Thyroid gland (tissue), 4 donors: ENCODE measurements around the gene COL1A2.

Experiments
- POLR2A ChIP-seq, 2 donors: fragments of 450-650 bp; IDR thresholded peaks; one replicate each; pipeline ENCODE4 v1.6.1; 2017; ENCODE audit warnings: antibody characterized with exemption in 2 of 2, mild to moderate bottlenecking in 2 of 2, moderate library complexity in 1 of 2
- TF ChIP-seq, protein P1 (sequence below), 6 experiments: fragments of 200-600 bp in 3 of 6; fragments of 450-650 bp in 3 of 6; sonication (generic) in 3 of 6; IDR thresholded peaks; one replicate each; pipeline ENCODE4 v1.5.1; 2016 to 2019; ENCODE audit warnings: antibody characterized with exemption in 6 of 6, mild to moderate bottlenecking in 2 of 6, inconsistent platforms in 1 of 6, moderate library complexity in 1 of 6

DNA sequence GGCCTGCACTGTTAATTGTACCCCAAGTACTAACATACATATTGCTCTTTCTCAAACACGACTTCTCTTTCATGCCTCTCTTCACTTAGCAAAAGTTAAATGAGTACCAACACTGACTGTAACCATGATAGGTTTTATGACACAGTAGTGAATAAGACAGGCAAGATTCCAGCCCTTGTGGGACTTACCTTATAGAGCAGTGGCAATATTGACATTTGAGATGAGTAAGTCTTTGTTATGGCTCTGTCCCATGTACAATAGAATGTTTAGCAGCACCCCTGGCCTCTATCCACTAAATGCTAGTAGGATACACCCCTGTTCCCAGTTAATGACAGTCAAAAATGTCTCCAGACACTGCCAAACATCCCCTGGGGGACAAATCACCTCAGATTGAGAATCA lies 11.9 kb upstream of the COL1A2 start:
- TF ChIP-seq, protein P1, sequence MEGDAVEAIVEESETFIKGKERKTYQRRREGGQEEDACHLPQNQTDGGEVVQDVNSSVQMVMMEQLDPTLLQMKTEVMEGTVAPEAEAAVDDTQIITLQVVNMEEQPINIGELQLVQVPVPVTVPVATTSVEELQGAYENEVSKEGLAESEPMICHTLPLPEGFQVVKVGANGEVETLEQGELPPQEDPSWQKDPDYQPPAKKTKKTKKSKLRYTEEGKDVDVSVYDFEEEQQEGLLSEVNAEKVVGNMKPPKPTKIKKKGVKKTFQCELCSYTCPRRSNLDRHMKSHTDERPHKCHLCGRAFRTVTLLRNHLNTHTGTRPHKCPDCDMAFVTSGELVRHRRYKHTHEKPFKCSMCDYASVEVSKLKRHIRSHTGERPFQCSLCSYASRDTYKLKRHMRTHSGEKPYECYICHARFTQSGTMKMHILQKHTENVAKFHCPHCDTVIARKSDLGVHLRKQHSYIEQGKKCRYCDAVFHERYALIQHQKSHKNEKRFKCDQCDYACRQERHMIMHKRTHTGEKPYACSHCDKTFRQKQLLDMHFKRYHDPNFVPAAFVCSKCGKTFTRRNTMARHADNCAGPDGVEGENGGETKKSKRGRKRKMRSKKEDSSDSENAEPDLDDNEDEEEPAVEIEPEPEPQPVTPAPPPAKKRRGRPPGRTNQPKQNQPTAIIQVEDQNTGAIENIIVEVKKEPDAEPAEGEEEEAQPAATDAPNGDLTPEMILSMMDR (IDR thresholded peaks at IDR 0.05) = no peak
- no peak for TF ChIP-seq POLR2A (IDR thresholded peaks at IDR 0.05)
